GM12874 (cell line): ENCODE data around the gene ATP5F1C.

ENCODE experiments used
- CTCF ChIP-seq: IDR thresholded peaks from 2 replicates; pipeline ENCODE4 v1.5.1; 2011; ENCODE audit warnings: low read depth, mild to moderate bottlenecking, control low read depth, low read length, moderate library complexity; ENCODE audit not compliant: insufficient read depth

The ATP5F1C gene

GRCh38 chr10:7832060-7832459 lies 44.1 kb downstream of the ATP5F1C start:
- no peak for TF ChIP-seq CTCF

- no peak for TF ChIP-seq CTCF
Measured at GRCh38 chr10:7833210-7833609, 45.2 kb downstream of the ATP5F1C start.

- TF ChIP-seq CTCF: no peak
Measured at GRCh38 chr10:7834262-7834661, 46.3 kb downstream of the ATP5F1C start.

GRCh38 chr10:7836571-7836970 lies 48.6 kb downstream of the ATP5F1C start:
- no peak for TF ChIP-seq CTCF

- TF ChIP-seq CTCF: no peak
Measured at GRCh38 chr10:7846591-7846990, 58.6 kb downstream of the ATP5F1C start.

- TF ChIP-seq CTCF: no peak
Measured at GRCh38 chr10:7853226-7853842, 65.4 kb downstream of the ATP5F1C start.

- TF ChIP-seq CTCF: no peak
Measured at GRCh38 chr10:7853890-7854289, 65.9 kb downstream of the ATP5F1C start.

GRCh38 chr10:7855205-7855604 lies 67.2 kb downstream of the ATP5F1C start:
- TF ChIP-seq CTCF: no peak
